Peyer's patch (tissue), 4 donors: ENCODE results near the gene FOXJ2. TPM values are rescaled to one million over a fixed set of nuclear protein-coding genes. Genes with fewer than 3 reads are reported as not detected.
"Not testable (repeated sequence)": the region's sequence is repeated elsewhere in the genome, so short reads cannot be mapped to it uniquely, and the experiment has no call there.

ENCODE experiments used
- DNase-seq, 3 donors: peaks; one replicate each; pipeline ENCODE4 v3.0.0-alpha.2; 2017 to 2019
- H3K27ac ChIP-seq, 4 donors: fragments of 200-600 bp; sonication (generic); one replicate each; pipeline ENCODE4 v1.5.1; 2016 to 2019
- H3K27me3 ChIP-seq, 2 donors: fragments of 200-600 bp; sonication (generic); one replicate each; pipeline ENCODE4 v1.5.1; 2019
- H3K36me3 ChIP-seq, 3 donors: fragments of 200-600 bp; sonication (generic); one replicate each; pipeline ENCODE4 v1.5.1; 2016 to 2019
- H3K4me1 ChIP-seq, 4 donors: fragments of 200-600 bp; sonication (generic); one replicate each; pipeline ENCODE4 v1.5.1; 2016 to 2019
- H3K4me3 ChIP-seq, 4 donors: fragments of 200-600 bp; sonication (generic); 1 replicate in 3 of 4; 2 replicates in 1 of 4; pipeline ENCODE4 v1.5.1; 2016 to 2019; ENCODE audit warnings: mild to moderate bottlenecking in 1 of 4
- H3K9me3 ChIP-seq, 4 donors: fragments of 200-600 bp; sonication (generic); one replicate each; pipeline ENCODE4 v1.5.1; 2016 to 2019; ENCODE audit warnings: mild to moderate bottlenecking in 1 of 4
- POLR2A ChIP-seq, 2 donors: fragments of 450-650 bp; IDR thresholded peaks; one replicate each; pipeline ENCODE4 v1.5.1; 2017; ENCODE audit warnings: antibody characterized with exemption in 2 of 2, mild to moderate bottlenecking in 2 of 2, moderate library complexity in 2 of 2
- total RNA-seq, 4 donors: library from RNA; depleted of rRNA; stranded (reverse); fragments of >200 nt; gene quantifications; one replicate each; pipeline ENCODE4 v1.1.0, GENCODE V29; 2016
- TF ChIP-seq, protein P1 (sequence below), 6 experiments: fragments of 450-650 bp in 4 of 6; fragments of 200-600 bp in 2 of 6; sonication (generic) in 1 of 6; IDR thresholded peaks; one replicate each; pipeline ENCODE4 v1.5.1; 2017 to 2019; ENCODE audit warnings: antibody characterized with exemption in 6 of 6, mild to moderate bottlenecking in 3 of 6, moderate library complexity in 1 of 6

The FOXJ2 gene
- total RNA-seq, 4 donors from 2014 or later: 9.6 to 16.5 (median 13.9) TPM

DNA sequence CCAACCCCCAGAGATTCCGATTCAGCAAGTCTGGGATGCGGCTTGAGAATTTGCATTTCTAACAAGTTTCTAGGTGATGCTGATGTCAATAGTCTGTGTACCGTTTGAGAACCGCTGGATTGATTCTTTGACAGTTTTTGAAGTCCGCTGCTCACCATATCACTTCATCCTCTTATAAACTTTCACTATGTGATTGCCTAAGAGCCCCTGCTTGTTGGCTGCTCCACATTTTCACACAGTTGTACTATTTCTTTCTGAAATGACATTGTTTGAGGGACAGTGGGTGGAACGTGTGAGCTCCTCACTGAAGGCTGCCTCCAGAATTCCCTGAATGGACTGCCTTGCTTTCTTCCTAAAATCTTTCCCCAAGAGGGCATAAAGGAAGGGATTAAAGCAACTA lies 26.0 kb downstream of the FOXJ2 start:
- H3K27me3 ChIP-seq: no peaks in the 10 kb centered on the region
- no peak for TF ChIP-seq POLR2A (IDR thresholded peaks at IDR 0.05)
- TF ChIP-seq, protein P1, sequence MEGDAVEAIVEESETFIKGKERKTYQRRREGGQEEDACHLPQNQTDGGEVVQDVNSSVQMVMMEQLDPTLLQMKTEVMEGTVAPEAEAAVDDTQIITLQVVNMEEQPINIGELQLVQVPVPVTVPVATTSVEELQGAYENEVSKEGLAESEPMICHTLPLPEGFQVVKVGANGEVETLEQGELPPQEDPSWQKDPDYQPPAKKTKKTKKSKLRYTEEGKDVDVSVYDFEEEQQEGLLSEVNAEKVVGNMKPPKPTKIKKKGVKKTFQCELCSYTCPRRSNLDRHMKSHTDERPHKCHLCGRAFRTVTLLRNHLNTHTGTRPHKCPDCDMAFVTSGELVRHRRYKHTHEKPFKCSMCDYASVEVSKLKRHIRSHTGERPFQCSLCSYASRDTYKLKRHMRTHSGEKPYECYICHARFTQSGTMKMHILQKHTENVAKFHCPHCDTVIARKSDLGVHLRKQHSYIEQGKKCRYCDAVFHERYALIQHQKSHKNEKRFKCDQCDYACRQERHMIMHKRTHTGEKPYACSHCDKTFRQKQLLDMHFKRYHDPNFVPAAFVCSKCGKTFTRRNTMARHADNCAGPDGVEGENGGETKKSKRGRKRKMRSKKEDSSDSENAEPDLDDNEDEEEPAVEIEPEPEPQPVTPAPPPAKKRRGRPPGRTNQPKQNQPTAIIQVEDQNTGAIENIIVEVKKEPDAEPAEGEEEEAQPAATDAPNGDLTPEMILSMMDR (IDR thresholded peaks at IDR 0.05): no peak
- no peak overlapping the region for H3K4me3 ChIP-seq
- peaks cover 0 to 26% (median 0%) of the 10 kb centered on the region in 3 donors for H3K36me3 ChIP-seq
- H3K4me1 ChIP-seq: no peaks in the 10 kb centered on the region
- DNase-seq: no peak
- peak overlapping the region in 1 of 4 donors; percentile 8 for H3K27ac ChIP-seq
- H3K9me3 ChIP-seq: no peaks in the 10 kb centered on the region

DNA sequence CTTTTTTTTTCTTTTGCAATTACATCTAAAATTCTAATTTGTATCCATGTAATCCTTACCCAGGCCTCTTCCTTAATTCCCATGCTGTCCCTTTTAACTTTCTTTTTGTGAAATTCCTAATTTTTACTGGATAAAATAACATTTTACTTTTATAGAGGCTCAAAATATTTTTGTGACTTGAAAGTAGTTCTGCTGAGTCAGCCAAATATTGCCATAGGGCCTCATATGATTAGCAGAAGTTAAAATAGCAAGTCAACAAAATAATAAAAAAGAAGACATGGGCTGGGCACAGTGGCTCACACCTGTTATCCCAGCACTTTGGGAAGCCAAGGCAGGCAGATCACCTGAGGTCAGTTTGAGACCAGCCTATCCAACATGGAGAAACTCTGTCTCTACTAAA lies 31.6 kb downstream of the FOXJ2 start:
- Histone ChIP-seq H3K4me1 (no peaks in the 10 kb centered on the region), H3K9me3 (no peaks in the 10 kb centered on the region), H3K27ac (peak overlapping the region in 1 of 4 donors; percentile 41), H3K27me3 (no peaks in the 10 kb centered on the region), H3K4me3 (no peak overlapping the region), H3K36me3 (no peaks in the 10 kb centered on the region)
- TF ChIP-seq, protein P1 (IDR thresholded peaks at IDR 0.05): no peak
- TF ChIP-seq POLR2A (IDR thresholded peaks at IDR 0.05): no peak
- no peak for DNase-seq

DNA sequence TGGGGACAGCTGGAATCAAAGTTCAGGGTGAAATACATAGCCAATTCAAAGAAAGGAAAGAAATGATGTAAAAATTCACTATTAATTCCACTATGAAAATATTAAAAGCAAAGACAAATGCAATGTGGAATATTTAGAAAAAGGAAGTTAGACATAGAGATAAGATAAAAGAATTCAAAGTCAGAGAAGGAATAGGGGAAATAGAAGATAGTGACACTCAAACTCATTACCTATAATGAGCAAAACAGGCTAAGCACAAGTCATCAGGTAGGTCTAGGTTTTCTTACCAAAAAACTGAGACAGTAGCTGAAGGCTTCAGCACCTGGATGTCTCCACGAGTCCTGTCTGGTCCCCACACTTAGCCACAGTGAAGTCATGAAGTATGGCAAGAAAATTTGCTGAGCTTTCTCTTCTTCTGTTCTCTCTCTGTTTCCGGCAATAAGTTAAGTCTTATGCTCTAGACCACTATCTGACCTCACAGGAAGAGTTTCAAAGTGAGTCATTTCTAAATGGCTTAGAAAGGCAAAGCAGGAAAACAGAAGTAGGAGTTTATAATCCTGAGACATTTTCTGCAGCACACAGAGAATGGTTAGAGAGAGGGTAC lies 33.6 kb downstream of the FOXJ2 start, which contains the start of gene C3AR1:
C3AR1 (minus strand) TSS at position 369 of the 604 bp plus-strand sequence. CDS start 6,174 bp downstream, outside the sequence.
- Histone ChIP-seq H3K27me3 (no peaks in the 10 kb centered on the region), H3K9me3 (no peaks in the 10 kb centered on the region), H3K4me3 (peak within 1 kb of the TSS in 2 of 4 donors; percentile 22 to 30), H3K27ac (peak within 1 kb of the TSS; percentile 51 to 74 (median 60)), H3K36me3 (no peaks in the 10 kb centered on the region), H3K4me1 (no peaks in the 10 kb centered on the region)
- DNase-seq: peak in 2 of 3 donors; percentile 34 to 79
- TF ChIP-seq, protein P1 (IDR thresholded peaks at IDR 0.05): no peak
- TF ChIP-seq POLR2A (IDR thresholded peaks at IDR 0.05): peak; percentile 23 to 51

DNA sequence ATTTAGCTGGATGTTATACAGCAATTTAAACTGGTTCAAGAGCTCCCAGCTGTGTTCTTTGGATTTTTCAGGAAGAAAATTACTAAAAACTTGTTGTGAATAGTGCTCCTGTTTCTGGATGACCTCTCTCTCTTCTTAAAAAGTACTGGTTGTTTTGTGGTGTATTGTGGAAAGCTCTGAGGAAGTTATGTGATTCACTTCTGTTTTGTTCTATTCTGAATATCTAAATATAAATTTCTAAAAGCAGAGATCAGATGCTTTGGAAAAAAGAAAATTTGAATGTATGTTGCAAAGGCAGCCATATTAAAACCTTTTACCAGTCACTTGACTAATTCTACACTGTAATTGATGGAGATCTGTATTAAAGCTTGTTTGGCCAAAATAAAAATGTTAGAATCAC lies 37.1 kb downstream of the FOXJ2 start:
- H3K4me1 ChIP-seq: no peaks in the 10 kb centered on the region
- peak overlapping the region in 1 of 4 donors; percentile 41 for H3K27ac ChIP-seq
- TF ChIP-seq, protein P1 (IDR thresholded peaks at IDR 0.05): no peak
- TF ChIP-seq POLR2A (IDR thresholded peaks at IDR 0.05): no peak
- H3K36me3 ChIP-seq: no peaks in the 10 kb centered on the region
- H3K27me3 ChIP-seq: no peaks in the 10 kb centered on the region
- no peak overlapping the region for H3K4me3 ChIP-seq
- no peak for DNase-seq
- no peaks in the 10 kb centered on the region for H3K9me3 ChIP-seq

DNA sequence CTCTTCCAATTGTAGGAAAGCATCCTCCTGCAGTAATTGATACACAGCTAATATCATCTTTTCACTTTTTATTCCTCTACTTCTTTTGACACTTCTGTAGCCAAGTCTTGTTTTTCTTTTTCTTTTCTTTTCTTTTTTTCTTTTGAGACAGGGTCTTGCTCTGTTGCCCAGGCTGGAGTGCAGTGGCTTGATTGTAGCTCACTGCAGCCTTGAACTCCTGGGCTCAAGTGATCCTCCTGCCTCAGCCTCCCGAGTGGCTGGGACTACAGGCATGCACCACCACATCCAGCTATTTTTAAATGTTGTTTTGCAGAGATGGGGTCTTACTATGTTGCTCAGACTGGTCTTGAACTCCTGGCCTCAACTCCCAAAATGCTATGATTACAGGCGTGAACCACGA lies 39.3 kb downstream of the FOXJ2 start:
- not testable (repeated sequence) for H3K27ac ChIP-seq, H3K9me3 ChIP-seq, H3K4me1 ChIP-seq, H3K36me3 ChIP-seq, H3K4me3 ChIP-seq, H3K27me3 ChIP-seq, DNase-seq

DNA sequence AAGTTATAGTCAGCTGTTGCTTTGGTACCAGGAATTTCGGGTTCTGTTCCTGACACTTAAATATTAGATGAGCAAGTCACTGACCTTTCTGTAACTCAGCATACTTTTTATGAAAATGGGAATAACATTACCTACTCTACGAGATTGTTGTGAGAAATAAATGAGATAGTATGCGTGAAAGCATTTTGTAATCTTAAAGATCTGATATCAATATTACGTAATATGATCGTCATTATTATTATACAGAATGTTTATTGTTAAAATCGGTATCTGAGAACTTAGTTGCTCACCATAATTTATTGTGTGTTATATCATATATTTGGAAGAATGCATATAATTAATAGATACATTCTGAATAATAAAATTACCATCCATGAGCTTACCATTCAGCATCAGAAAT lies 43.4 kb downstream of the FOXJ2 start:
- no peak overlapping the region for H3K27ac ChIP-seq
- no peak for DNase-seq
- no peaks in the 10 kb centered on the region for H3K27me3 ChIP-seq
- H3K9me3 ChIP-seq: no peaks in the 10 kb centered on the region
- no peaks in the 10 kb centered on the region for H3K36me3 ChIP-seq
- TF ChIP-seq, protein P1 (IDR thresholded peaks at IDR 0.05): no peak
- no peak for TF ChIP-seq POLR2A (IDR thresholded peaks at IDR 0.05)
- no peaks in the 10 kb centered on the region for H3K4me1 ChIP-seq
- no peak overlapping the region for H3K4me3 ChIP-seq
